Measurements from ENCODE around the gene XRCC4. TPM values are rescaled to one million over a fixed set of nuclear protein-coding genes. Genes with fewer than 3 reads are reported as not detected.

XRCC4 gene
- total and polyA plus RNA-seq, 2 of the 8 experiments (the other 6 are each of a cell fraction or from before 2014, with no cell fraction given): 3.0 to 8.3 TPM

DNA sequence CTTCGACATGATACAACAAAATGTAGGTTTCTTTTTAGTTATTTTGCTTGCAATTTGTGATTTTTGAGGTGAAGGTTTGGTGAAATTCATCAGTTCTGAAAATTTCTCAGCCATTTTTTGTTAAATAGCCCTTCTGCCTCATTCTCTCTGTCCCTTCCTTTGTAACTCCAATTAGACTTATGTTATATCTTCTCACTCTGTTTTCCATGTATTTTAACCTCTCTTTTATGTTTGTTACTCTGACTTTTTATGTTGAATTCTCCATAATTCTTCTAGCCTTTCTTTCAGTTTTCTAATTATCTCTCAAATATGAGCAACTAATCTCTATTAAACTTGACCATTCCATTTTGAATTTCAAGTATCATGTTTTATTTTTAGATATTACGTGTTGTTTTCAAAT lies 222.0 kb downstream of the XRCC4 start:
- CTCF ChIA-PET (ENCODE audit: partially characterized antibody): no interaction called here
- Histone ChIP-seq H3K23me2 (ENCODE audit: low read depth, low read length) (no peaks in the 10 kb centered on the region), H2BK20ac (ENCODE audit: low read length) (no peak overlapping the region), H3K79me1 (ENCODE audit: low read depth, low read length) (no peaks in the 10 kb centered on the region), H3K4ac (replicated peaks; ENCODE audit: insufficient read length, low read depth, low read length) (no peak overlapping the region), H3K9me3 (ENCODE audit: insufficient read depth in 2 of 2, low read depth in 1 of 2, low read length in 1 of 2) (peaks cover 0 to 3% of the 10 kb centered on the region in 2 experiments; a peak in 1 of 4 replicates), H2BK120ac (replicated peaks; ENCODE audit: low read depth, low read length) (no peak overlapping the region), H3K14ac (ENCODE audit: insufficient read length) (no peak overlapping the region), H2BK5ac (ENCODE audit: low read depth, low read length) (no peak overlapping the region), H3K56ac (replicated peaks; ENCODE audit: insufficient read length, low read depth, low read length) (no peak overlapping the region), H3K23ac (ENCODE audit: insufficient read length) (no peak overlapping the region), H2BK12ac (ENCODE audit: low read depth, low read length) (no peak overlapping the region), H2AK5ac (ENCODE audit: low read depth, low read length) (no peak overlapping the region), H4K8ac (ENCODE audit: extremely low read depth, insufficient read depth, low read length) (no peak overlapping the region), H3K4me3 (ENCODE audit: extremely low read depth in 1 of 4, insufficient read depth in 2 of 4, low read depth in 3 of 4, low read length in 4 of 4) (no peak overlapping the region), H3K4me2 (ENCODE audit: insufficient read depth in 1 of 2, low read depth in 2 of 2, low read length in 2 of 2) (no peak overlapping the region), H3K18ac (ENCODE audit: extremely low read depth, low read length) (no peak overlapping the region), H4K5ac (ENCODE audit: insufficient read length, low read depth, low read length) (no peak overlapping the region), H2BK15ac (ENCODE audit: low read length) (no peak overlapping the region), H3K79me2 (ENCODE audit: control insufficient read depth in 1 of 2, insufficient read depth in 2 of 2, low read length in 2 of 2) (no peaks in the 10 kb centered on the region), H3K27ac (ENCODE audit: low read depth, low read length) (no peak overlapping the region), H3K4me1 (replicated peaks in 1 of 4; ENCODE audit: control insufficient read depth in 3 of 4, insufficient read depth in 4 of 4, low read length in 3 of 4) (no peaks in the 10 kb centered on the region; a peak in 1 of 7 replicates), H3K9ac (replicated peaks in 1 of 4; ENCODE audit: extremely low read depth in 1 of 4, low read depth in 3 of 4, low read length in 3 of 4) (no peak overlapping the region), H3K27me3 (replicated peaks in 1 of 4; ENCODE audit: control insufficient read depth in 3 of 4, extremely low read depth in 1 of 4, insufficient read depth in 3 of 4, low read length in 3 of 4) (no peaks in the 10 kb centered on the region), H4K20me1 (replicated peaks in 1 of 2; ENCODE audit: control insufficient read depth in 1 of 2, insufficient read depth in 2 of 2, low read length in 2 of 2) (no peaks in the 10 kb centered on the region), H4K91ac (replicated peaks; ENCODE audit: insufficient read length, low read length) (no peak overlapping the region), H3K36me3 (ENCODE audit: control insufficient read depth in 2 of 4, insufficient read depth in 4 of 4, low read length in 3 of 4) (no peaks in the 10 kb centered on the region; a peak in 1 of 8 replicates), H2AFZ (ENCODE audit: low read length) (no peak overlapping the region)
- no peak for FAIRE-seq
- WGBS, 2 experiments (ENCODE audit: extremely low coverage in 1 of 2, insufficient coverage in 1 of 2, insufficient read length in 1 of 2, insufficient replicate concordance in 2 of 2, low coverage in 1 of 2, low lambda C conversion rate in 2 of 2, missing lambda C conversion rate in 1 of 2): 95% methylated on average over 2 of the region's 2 CpGs; no CpG with 5 or more reads in 1 of the 2 experiments
- DNase-seq (ENCODE audit: low read depth in 1 of 2, low spot score in 2 of 2): no peak
- POLR2A ChIA-PET (ENCODE audit: partially characterized antibody): no interaction called here
- TF ChIP-seq JUN (IDR thresholded peaks at IDR 0.05; ENCODE audit: low read depth, low read length) (no peak), RNF2 (IDR thresholded peaks at IDR 0.05; ENCODE audit: borderline replicate concordance, low read depth, low read length, missing control alignments, poor library complexity, severe bottlenecking) (no peak), SP4 (IDR thresholded peaks at IDR 0.05; ENCODE audit: low read length) (no peak), MAFK (IDR thresholded peaks at IDR 0.05; ENCODE audit: low read depth, low read length) (no peak), GTF2F1 (IDR thresholded peaks at IDR 0.05; ENCODE audit: borderline replicate concordance, low read depth, low read length) (no peak), RBBP5 (IDR thresholded peaks at IDR 0.05; ENCODE audit: borderline replicate concordance, low read depth, low read length) (no peak), CREB1 (IDR thresholded peaks at IDR 0.05) (no peak)
- TF ChIP-seq, protein P1, sequence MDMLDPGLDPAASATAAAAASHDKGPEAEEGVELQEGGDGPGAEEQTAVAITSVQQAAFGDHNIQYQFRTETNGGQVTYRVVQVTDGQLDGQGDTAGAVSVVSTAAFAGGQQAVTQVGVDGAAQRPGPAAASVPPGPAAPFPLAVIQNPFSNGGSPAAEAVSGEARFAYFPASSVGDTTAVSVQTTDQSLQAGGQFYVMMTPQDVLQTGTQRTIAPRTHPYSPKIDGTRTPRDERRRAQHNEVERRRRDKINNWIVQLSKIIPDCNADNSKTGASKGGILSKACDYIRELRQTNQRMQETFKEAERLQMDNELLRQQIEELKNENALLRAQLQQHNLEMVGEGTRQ (IDR thresholded peaks at IDR 0.05; ENCODE audit: low read length): no peak
